NT2/D1 (cell line): ENCODE measurements around the gene NLRP6.

Experiments
- SUZ12 ChIP-seq: IDR thresholded peaks from 2 replicates; pipeline ENCODE4 v1.6.1; 2011; ENCODE audit not compliant: insufficient read length, insufficient read depth; ENCODE audit errors: extremely low read depth
- YY1 ChIP-seq: IDR thresholded peaks from 2 replicates; pipeline ENCODE4 v1.6.1; 2011; ENCODE audit not compliant: insufficient read length, insufficient read depth
- ZNF274 ChIP-seq: IDR thresholded peaks from 2 replicates; pipeline ENCODE4 v1.6.1; 2011; ENCODE audit warnings: mild to moderate bottlenecking, low read depth, low read length

DNA sequence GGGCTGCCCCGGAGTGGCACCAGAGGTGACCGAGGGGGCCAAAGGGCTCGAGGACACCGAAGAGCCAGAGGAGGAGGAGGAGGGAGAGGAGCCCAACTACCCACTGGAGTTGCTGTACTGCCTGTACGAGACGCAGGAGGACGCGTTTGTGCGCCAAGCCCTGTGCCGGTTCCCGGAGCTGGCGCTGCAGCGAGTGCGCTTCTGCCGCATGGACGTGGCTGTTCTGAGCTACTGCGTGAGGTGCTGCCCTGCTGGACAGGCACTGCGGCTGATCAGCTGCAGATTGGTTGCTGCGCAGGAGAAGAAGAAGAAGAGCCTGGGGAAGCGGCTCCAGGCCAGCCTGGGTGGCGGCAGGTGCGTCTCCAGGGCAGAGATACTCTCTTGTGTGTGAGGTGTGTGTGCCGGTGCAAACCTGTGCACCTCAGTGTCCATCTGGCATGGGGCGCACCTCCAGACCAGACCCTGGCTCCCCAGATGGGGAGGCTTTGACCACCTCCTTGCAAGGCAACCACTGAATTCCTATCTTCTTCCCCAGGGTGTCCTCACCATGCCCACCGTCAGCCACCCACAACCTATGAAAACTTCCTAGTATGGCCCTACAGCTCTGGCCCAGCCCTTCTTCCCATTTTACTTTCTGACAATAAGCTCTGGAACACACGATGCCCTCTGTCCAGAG, 3.4 kb downstream of the NLRP6 start:
- TF ChIP-seq ZNF274: no peak
- no peak for TF ChIP-seq YY1
- TF ChIP-seq SUZ12: no peak
